Left lobe of liver (tissue), 2 donors: ENCODE measurements around the gene TMCO6. TPM values are rescaled to one million over a fixed set of nuclear protein-coding genes. Genes with fewer than 3 reads are reported as not detected.
A peak's percentile ranks its signal among the peaks of the same experiment; 100 is the strongest.
"Not testable (repeated sequence)": the region's sequence is repeated elsewhere in the genome, so short reads cannot be mapped to it uniquely, and the experiment has no call there.

ENCODE experiments used
- ATAC-seq: fragments of 200-7000 bp; cut with Tn5 transposase; one replicate; pipeline ENCODE4 v1.9.1; 2020; ENCODE audit warnings: mild to moderate bottlenecking, moderate library complexity
- DNase-seq: peaks from one replicate; pipeline ENCODE4 v3.0.0-alpha.2; 2020; ENCODE audit warnings: low spot score
- total RNA-seq: library from RNA; stranded (reverse); gene quantifications from one replicate; pipeline ENCODE4 v1.2.1, GENCODE V29; 2021
- donor health status: DM: no; HTN: no; CAD: no; lungs with moderate emphysema.
- donor health status: DM: no; HTN: yes; CAD: no.

TMCO6 gene
- 15.6 TPM for total RNA-seq

DNA sequence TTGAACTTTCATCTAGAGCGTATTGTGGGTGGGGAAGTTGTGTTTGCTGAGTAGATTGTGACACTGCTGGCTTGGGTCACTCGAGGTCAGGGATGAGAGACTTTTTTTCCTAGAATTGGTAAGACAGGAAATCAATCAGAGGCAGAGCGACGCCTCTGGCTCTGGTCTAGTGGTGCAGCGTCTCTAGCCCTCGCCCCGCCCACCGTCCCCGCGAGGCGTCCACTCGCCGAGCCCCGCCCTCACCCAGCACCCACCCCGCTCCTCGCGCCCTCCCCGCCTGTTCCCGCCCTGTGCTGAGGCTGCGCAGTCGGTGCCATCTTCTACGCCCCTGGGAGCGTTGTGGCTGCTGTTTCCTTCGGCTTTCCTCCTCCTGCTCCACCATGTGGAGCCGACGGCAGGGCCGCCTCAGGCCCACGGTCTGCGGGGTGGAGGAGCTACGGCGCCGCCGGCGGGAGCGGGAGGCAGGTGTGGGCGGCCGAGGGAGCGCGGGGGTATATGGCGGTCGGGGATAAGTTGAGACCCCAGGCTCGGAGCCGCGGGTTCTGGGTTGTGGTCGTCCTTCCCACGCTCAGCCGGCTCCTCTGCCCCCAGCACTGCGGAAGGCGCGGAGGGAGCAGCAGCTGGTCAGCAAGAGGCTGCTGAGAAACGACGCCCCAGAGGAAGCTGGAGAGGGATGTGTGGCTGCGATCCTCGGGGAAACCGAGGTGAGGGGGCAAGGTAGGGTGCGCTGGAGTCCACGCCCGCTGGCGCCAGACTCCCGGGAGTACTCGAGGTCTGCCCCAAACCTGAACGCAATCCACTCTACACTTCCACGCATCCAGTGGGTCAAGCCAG, at the start of gene TMCO6:
Gene TMCO6, plus strand, starts transcription at position 304 of the 834 bp plus-strand sequence. Its CDS starts 77 bp downstream, at position 381.
- peak; percentile 91 for ATAC-seq
- peak; percentile 98 for DNase-seq

DNA sequence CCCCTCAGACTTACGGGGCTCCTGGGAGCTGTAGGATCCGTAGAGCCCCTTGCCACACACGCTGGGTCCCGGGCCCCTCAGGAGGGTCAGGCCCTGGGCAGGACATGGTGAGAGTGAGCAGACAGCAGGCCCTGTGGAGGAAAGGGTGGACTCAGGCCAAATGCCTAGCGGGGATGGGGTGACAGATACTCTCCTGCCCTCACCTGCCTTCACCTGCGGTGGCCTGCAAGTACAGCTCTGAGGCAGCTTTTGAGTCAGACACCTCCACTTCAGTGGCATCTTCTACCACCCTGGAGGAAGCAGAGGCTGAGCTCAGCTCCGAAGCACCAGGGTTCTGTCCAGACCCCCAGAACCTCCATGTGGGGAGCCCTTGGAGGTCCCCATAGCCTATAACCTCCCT, 48.4 kb upstream of the TMCO6 start:
- DNase-seq, result no peak
- ATAC-seq, result no peak

DNA sequence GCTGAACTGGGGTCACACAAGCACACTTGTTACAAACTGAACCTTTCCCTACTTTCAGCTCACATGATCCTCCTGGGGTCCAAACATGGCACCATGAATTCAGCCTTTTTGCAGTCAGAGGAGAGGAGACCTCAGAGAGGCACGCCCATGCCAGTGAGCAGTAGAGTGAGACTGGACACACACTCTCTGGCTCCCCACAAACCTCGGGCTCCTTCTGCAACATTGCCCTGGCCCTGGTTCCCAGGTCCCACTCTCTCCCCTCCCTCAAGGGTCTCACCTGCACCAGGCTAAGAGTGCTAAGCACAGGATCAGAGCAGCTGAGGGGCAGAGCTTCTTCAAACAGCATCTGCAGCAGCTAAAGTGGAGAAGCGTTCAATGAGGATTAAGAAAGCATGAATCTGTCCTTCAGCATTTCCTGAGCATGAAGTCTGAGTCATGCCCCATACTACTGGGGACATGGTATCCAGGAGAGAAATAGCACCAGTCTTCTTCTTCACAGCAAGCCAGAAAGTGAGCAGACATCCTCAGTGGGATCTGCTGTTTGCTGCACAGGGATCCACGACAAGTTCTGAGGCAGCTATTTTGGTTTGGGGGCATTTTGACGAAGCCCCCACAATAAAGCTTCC, 47.4 kb upstream of the TMCO6 start:
- DNase-seq (no peak), ATAC-seq (no peak)

DNA sequence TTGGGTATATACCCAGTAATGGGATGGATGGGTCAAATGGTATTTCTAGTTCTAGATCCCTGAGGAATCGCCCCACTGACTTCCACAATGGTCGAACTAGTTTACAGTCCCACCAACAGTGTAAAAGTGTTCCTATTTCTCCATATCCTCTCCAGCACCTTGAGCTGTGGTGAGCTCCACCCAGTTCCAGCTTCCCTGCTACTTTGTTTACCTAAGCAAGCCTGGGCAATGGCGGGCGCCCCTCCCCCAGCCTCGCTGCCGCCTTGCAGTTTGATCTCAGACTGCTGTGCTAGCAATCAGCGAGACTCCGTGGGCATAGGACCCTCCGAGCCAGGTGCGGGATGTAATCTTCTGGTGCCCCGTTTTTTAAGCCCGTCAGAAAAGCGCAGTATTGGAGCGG, 46.2 kb upstream of the TMCO6 start:
- DNase-seq, ATAC-seq: not testable (repeated sequence)

DNA sequence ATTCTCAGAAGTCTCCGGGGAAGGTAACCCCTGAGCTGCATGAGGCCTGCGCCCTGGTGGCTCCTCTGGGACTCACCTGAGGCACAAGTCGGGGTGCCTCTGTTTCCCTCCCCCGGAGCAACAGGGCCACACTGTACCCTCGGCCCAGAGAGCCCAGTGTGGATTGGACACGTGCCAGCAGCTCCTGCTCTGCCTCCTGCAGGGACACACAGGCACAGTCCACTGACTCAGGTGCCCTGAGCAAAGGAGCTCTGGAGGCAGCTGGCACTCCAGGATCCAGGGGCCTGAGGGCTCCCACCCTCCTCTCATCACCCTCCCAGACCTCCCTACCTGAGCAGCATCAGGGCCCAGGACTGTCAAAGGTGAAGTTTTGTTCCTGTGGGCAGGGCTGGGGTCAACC, 45.1 kb upstream of the TMCO6 start:
- no peak for ATAC-seq
- peak; percentile 54 for DNase-seq

DNA sequence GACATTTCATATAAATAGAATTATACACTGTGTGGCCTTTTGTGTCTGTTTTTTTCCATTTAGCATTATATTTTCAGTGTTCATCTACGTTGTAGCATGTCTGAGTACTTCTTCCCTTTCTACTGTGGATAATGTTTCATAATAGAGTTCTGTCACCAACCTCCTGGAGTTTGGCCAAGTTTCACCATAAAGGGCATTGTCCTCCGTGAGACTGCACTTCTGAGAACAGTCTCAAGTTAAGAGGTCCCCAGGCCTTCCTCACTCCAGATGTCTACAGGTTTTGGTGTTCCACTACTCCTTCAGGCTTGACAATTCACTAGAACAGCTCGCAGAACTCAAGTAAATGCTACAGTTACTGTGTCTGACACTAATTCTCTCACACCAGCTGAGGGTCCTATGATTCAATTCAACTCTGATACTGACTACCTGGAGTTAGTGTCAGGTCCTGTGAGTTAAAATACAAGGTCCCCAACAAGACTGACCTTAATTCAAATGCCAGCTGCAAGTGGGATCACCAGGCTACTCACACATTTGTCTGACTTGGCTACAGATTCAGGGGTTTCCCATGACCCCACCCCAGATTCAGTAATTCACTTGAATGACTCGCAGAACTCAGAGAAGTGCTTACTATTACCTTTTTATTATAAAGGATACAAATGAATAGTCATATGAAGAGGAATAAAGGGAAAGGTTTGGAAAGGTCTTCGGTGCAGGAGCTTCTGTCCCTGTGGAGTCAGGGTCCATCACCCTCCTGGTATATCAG, 43.5 kb upstream of the TMCO6 start:
- DNase-seq, result peak; percentile 77
- peak; percentile 60 for ATAC-seq

DNA sequence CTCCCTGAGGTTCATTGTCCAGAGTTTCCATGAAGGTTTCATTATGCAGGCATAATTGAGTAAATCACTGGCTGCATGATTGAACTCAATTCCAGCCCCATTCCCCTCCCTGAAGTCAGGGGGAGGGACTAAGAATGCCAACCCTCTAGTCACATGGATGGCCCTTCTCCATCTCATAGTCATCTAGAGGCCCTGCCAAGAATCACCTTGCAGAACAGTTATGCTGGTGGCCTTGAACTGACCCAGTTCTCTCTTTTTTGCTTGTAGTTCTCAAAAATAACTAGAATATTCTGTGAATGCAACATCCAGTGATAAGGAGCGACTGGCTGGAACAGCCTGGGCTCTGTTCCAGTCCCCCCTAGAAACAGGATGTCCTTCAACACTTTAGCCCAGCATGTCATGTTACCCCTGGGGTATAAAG, 42.9 kb upstream of the TMCO6 start:
- ATAC-seq (peak; percentile 88), DNase-seq (peak; percentile 86)

DNA sequence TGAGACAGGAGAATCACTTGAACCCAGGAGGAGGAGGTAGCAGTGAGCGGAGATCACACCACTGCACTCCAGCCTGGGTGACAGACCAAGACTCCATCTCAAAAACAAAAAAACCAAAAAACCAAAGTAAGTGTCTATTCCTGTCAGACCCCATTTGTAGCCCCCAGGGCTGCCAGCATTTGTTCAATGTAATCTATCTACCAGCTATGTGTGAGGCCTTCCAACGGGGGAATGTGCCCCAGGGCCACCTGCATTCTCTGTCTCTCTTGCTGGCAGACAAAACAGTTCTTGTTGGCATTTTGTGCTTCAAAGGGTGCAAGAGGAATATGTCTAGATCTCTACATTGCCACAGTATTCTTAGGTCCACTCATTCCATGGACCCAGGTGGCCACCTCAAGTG, 40.4 kb upstream of the TMCO6 start:
- DNase-seq (no peak), ATAC-seq (no peak)

DNA sequence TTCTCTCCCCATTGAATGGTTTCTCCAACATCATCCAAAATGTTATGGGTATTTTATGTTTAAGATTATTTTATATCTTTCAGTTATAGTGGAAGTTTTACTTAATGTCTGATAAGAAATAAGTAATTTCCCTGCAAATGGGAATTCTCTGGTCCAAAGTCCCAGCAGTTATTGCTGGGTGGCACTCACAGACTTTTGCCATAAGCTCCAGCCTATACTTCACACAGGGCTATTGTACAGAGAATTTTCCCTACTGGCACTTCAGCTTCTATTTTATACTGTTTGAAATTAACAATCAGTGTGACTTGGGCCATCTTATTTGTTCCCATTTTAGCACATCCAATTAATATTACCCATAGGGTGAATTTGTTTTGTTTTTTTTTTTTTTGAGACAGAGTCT, 39.2 kb upstream of the TMCO6 start:
- no peak for DNase-seq
- no peak for ATAC-seq

DNA sequence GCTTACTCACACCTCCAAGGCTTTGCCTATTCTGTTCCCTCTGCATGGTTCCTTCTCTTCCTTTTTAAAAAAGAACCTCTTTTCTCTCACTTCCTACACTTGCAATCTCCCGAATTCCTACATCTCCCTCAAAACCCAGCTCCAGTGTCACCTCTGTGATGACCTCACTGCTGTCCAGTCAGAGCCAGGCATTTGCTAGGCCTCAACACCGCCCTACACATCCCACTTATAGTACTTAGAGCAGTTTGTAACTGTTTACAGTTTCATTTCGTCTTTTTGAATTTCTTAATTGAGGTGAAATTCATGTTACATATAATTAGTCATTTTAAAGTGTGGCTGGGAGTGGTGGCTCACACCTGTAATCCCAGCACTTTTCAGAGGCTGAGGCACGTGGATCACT, 37.1 kb upstream of the TMCO6 start:
- DNase-seq (no peak), ATAC-seq (peak; percentile 18)

DNA sequence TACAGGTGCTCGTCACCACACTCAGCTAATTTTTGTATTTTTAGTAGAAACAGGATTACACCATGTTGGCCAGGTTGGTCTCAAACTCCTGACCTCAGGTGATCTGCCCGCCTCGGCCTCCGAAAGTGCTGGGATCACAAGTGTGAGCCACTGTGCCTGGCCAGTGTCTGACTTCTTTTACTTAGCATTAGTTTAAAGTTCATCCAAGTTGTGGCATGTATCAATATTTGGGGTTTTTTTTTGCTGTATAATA, 35.9 kb upstream of the TMCO6 start:
- not testable (repeated sequence) for ATAC-seq
- peak; percentile 52 for DNase-seq

DNA sequence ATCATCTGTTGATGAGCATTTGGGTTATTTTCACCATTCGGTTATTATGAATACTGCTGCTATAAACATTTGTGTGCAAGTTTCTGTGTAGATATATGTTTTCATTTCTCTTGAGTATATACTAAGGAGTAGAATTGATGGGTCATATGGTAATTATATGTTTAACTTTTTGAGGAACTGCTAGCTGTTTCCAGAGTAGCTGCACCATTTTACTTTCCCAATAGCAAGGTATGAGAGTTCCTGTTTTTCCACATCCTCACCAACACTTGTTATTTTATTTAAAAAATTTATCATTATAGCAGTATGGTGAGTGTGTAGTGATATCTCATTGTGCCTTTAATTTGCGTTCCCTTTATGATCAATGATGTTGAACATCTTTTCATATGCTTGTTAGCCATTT, 35.5 kb upstream of the TMCO6 start:
- DNase-seq, result no peak
- ATAC-seq, result no peak

DNA sequence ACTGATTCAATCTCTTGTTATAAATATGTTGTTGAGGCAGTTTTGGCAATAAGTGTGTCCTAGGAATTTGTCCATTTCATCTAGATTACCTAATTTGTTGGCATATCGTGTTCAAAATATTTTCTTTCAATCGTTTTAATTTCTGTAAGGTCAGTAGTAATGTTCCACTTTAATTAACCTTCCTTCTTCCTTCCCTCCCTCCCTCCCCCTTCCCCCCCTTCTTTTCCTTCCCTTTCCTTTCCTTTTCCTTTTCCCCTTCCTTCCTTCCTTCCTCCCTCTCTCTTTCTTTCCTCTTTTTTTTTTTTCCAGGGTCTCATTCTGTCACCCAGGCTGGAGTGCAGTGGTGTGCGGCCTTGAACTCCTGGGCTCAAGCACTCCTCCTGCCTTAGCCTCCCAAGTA, 33.4 kb upstream of the TMCO6 start:
- ATAC-seq, result no peak
- DNase-seq, result no peak

DNA sequence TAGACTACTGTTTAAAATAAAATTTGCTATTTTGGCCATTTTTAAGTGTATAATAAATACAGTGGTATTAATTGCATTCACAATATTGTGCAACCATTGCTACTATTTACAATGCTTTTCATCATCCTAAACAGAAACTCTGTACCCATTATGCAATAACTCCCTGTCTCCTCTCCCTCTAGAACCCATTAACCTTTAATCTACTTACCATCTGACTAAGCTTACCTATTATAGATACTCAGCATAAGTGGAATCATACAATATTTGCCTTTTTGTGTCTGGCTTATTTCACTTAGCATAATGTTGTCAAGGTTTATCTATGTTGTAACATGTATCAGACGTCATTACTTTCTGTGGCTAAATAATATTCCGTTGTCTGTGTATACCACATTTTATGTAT, 32.2 kb upstream of the TMCO6 start:
- ATAC-seq (peak; percentile 70), DNase-seq (no peak)

DNA sequence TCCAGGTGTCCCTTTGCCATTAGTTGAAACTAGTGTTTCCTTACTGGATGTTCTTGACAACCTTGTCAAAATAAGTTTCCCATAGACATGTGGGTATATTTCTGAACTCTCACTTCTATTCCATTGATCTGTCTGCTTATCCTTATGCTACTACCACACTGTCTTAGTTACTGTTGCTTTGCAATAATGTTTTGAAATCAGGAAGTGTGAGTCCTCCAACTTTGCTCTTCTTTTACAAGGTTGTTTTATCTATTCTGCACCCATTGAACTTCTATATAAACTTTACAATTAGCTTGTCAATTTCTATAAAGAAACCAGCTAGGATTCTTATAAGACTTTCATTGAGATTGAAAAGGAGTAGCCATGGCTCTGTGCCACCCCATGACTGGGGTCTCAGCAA, 30.5 kb upstream of the TMCO6 start:
- no peak for DNase-seq
- no peak for ATAC-seq

DNA sequence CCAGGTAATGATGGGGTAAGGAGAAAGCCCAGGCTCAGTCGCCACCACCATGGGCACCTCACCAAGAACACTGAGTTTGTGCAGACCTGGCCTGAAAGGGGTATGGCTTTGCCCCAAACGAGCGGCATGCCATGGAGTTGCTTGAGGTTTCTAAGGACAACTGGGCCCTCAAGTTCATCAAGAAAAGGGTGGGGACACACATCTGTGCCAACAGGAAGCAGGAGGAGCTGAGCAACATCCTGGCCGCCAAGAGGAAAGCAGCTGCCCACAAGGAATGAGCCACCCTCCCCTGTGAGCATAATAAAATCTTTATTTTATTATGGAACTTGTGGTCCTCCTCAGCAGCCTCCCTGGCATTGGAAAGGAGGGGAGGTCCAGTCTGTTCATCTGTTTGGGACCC, 30.1 kb upstream of the TMCO6 start:
- ATAC-seq (peak; percentile 16), DNase-seq (no peak)

DNA sequence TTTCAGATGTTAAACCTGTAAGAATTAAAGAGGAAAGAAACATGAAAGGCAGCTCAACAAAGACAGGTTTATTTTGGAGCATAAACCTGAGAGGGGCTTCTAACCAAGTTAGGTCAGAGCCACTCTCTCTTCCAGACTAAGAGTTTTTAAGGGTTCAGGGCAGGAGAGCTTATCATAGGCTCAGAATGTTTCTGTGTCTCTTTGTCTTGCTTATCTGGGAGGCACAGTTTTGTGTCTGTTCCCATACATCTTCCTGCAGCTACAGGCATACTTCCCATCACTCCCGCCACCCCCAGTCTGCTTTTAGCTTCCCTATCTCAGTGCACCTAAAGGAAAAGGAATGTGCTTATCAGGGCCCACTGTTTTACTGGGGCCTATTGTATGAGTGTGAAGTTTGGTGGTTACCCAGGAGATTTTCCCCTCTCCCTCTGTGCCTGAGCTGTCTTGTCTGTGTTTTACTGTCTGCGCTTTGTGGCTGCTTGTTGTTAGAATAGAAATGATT, 28.2 kb upstream of the TMCO6 start:
- DNase-seq, result no peak
- no peak for ATAC-seq

DNA sequence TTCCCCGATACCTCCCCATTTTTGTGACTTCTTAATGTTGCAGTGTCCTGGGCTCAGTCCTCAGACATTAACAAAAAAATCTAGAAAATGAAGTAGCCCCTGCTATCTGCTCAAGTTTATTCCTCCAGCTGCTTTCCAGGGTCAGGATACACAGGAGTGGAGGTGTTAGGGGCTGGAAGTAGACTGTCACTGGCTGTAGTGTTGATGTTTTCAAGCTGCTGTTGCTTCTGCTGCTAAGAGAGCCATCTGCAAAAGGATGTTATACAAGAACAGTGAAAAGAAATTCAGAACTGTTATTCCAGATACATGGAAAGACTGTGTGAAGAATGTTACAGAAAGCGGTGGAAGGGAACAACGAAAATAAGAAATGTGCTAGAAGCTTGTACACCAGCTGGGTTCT, 16.9 kb upstream of the TMCO6 start:
- no peak for DNase-seq
- no peak for ATAC-seq

DNA sequence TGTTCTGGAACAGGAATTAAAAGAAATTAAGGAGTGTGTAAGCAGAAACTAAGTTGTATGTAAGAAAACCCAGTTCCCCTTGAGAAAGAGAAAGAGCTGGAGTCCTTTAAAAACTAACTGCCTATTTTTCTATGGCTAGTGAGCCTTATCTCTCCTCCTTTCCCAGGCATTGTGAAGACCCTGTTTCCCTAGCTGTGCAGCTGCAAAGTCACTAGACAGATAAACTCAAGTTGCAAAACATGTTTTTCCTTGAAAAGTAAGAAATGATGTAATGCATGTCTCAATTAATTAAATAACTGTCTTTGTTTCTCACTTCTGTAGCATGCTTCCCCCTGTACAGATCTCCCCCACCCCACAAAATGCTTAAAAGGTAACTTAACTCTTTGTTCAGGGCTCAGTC, 16.2 kb upstream of the TMCO6 start:
- DNase-seq, ATAC-seq: not testable (repeated sequence)

DNA sequence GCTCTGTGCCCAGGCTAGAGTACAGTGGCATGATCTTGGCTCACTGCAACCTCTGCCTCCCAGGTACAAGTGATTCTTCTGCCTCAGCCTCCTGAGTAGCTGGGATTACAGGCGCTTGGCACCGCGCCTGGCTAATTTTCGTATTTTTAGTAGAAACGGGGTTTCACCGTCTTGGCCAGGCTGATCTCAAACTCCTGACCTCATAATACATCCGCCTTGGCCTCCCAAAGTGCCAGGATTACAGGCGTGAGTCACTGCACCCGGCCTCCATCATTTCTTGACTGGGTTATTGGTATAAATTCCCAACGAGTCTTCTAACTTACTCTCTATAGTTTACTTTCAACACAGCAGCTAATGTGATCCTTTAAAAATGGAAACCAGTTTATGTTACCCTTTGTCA, 14.4 kb upstream of the TMCO6 start:
- not testable (repeated sequence) for DNase-seq, ATAC-seq

DNA sequence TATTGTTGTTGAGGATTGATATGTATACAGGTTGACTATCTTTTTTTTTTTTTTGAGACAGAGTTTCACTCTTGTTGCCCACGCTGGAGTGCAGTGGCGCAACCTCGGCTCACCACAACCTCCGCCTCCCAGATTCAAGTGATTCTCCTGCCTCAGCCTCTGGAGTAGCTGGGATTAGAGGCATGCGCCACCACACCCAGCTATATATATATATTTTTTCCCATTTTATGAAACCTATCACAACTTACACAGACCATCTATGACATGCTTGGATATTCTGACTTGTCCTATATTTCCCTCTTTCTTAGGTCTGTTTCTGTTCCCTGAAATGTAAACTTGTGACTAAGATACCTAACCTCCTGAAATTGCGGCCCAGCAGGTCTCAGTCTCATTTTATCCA, 11.3 kb upstream of the TMCO6 start:
- DNase-seq, result no peak

DNA sequence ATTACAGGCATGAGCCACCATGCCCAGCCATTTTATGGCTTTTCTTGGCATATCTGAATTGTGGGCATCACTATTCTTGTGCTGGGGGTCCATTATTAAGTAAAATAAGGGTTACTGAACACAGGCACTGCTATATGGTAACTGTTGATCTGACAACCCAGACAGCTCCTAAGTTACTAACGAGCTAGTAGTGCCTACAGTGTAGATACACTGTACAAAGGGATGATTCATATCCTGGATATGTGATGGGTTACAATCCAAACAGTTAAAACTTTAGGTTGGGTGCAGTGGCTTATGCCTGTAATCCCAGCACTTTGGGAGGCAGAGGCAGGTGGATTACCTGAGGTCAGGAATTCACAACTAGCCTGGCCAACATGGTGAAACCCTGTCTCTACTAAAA, 10.5 kb upstream of the TMCO6 start:
- ATAC-seq, result no peak

More for the DNA sequence above, 11.3 kb upstream of the TMCO6 start:
- ATAC-seq, result no peak

More for the DNA sequence above, 10.5 kb upstream of the TMCO6 start:
- DNase-seq, result no peak
